HG02938 (cell line): ENCODE data around the gene TMEM109.

Experiments
- ATAC-seq: cut with Tn5 transposase; IDR thresholded peaks from one replicate; pipeline ENCODE4 v1.9.1; 2021; ENCODE audit warnings: mild to moderate bottlenecking, moderate library complexity; ENCODE audit not compliant: unreplicated experiment

Gene TMEM109

GRCh38 chr11:60924906-60925853 is 11.2 kb downstream of the TMEM109 start:
- ATAC-seq, result no peak

- ATAC-seq, result no peak
Measured at GRCh38 chr11:60925868-60926267, 11.9 kb downstream of the TMEM109 start.

- no peak for ATAC-seq
Measured at GRCh38 chr11:60926500-60926899, 12.5 kb downstream of the TMEM109 start.

GRCh38 chr11:60927061-60927592 is 13.2 kb downstream of the TMEM109 start:
- ATAC-seq, result no peak

- no peak for ATAC-seq
Measured at GRCh38 chr11:60927600-60927999, 13.6 kb downstream of the TMEM109 start.

DNA sequence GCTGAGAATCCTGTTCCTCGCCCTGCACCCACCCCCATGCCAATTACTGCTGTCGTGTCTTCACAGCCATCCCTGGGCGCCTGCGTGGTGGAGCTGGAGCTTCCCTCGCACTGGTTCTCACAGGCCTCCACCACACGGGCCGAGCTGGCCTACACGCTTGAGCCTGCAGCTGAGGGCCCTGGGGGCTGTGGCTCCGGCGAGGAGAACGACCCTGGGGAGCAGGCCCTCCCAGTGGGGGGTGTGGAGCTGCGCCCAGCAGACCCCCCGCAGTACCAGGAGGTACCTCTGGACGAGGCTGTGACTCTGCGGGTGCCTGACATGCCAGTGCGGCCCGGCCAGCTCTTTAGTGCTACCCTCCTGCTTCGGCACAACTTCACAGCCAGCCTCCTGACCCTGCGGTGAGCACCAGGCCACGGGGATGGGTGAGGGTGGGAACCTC is 14.6 kb downstream of the TMEM109 start:
- ATAC-seq, result no peak

DNA sequence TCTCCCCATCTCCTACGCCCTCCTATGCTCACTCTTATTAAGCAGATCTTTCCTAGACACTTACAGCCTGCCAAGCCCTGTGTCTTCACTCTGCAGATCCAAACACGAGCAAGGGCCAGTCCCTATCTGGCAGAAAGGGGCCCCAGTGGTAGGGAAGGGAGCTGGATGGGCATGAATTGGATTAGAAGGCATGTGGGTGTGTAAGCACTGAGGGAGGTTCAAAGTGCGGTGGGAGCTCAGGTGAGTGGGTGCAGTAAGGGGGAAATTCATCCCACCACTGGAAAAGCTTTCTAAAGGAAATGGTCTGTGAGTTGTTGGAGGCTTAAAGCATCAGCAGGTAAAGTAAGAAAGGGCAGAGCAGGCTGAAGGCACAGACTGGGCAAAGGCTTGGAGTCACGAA is 15.8 kb downstream of the TMEM109 start:
- no peak for ATAC-seq

GRCh38 chr11:60930394-60930793 is 16.4 kb downstream of the TMEM109 start:
- ATAC-seq, result no peak

DNA sequence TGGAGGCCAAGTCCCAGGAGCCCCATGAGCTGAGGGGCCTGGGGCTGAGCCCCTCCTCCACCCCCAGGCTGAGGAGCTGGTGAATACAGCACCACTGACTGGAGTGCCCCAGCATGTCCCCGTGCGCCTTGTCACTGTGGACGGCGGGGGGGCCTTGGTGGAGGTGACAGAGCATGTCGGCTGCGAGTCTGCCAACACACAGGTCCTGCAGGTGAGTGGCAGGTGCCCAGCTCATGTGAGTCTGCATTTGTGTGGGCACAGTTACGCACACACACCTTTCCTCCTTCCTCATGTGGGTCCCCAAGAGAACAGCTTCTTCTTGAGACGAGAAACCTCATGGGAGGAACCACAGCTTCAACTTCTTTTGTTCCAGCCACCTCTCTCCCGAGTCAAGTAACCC is 18.0 kb downstream of the TMEM109 start:
- no peak for ATAC-seq

DNA sequence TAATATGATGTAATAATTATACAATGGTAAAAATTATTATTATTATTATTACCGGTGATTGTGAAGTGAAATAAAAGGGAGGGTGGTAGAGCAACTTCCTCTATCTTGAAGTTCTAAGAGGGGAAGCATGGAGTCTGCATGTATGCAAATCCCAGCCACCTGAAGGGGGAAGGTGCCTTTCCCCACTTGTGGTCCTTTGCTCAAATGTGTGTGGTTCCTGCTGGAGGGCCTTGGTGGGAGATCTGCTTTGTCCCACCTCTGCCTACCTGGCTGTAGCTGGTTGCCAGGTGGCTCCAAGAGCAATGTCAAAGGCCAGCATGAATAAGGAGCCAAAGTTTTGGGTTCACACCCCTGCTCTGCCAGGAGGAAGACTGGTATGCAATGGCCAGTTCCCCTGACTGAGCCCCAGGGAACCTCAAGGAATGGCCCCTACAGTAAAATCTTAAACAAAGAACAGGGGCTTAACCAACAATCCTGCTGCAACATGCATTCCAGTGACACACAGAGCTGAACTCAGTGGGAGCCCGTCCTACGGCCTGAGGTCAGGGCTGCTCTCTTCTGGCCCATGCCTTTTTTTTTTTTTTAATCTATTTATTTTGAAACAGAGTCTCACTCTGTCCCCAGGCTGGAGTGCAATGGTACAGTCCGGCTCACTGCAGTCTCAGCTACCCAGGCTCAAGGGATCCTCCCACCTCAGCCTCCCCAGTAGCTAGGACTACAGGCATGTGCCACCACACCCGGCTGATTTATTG is 18.8 kb downstream of the TMEM109 start:
- no peak for ATAC-seq

DNA sequence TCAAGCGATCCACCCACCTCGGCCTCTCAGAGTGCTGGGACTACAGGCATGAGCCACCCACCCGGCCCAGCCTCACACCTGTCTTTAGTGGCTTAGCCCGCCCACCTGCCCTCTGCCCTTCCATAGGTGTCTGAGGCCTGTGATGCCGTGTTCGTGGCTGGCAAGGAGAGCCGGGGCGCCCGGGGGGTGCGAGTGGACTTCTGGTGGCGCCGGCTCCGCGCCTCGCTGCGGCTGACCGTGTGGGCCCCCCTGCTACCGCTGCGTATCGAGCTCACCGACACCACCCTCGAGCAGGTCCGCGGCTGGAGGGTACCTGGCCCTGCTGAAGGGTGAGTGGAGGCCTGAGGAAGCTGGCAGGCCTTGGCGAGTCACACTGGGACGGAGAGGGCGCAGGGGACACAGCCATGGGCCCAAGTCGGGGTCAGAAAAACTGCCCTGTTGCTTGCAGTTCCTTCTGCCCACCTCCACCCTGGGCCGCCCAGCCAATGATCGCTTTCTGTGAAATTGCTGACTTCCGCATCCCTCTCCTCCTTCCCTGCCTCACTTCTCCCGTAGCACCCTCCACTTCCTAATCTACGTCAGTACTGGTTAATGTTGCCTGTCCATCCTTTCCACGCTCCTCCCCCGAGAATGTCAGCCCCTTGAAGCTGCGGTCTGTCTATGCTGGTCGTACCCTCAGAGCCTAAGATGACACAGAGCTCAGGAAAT is 19.6 kb downstream of the TMEM109 start:
- ATAC-seq, result no peak

GRCh38 chr11:60934124-60934789 is 20.3 kb downstream of the TMEM109 start:
- no peak for ATAC-seq

DNA sequence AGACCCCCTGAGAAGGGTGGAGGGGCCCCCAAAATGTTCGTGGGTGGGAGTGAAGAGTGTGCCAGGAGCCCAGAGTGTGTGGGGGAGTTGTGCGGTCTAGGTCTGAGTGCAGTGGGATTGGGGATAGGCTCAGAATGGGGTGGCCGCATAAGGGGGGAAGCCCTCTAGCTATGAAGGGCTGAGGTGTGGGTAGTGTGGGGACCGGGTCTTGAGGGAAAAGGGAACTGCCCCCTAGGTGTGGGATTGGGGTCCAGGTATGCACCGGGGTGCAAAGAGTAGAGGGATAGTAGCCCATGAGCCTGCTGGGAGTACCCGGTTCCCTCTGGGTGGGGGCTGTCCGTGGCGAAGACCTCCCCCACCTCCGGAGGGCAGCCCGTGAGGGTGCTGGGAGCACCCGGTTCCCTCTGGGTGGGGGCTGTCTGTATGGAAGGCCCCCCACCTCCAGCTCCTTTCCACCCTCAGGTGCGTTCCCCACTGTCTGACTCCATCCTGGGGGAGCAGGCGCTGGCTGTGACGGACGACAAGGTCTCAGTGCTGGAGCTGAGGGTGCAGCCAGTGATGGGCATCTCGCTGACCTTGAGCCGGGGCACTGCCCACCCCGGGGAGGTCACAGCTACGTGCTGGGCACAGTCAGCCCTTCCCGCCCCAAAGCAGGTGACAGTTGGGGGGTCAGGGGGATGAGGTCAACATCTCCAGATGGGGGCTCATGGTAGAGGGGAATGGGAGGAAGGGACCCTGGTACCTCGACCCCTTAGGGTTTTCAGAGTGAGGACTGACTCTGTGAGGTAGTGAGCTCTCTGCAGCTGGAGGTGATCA is 21.0 kb downstream of the TMEM109 start:
- no peak for ATAC-seq

GRCh38 chr11:60935676-60936442 is 21.9 kb downstream of the TMEM109 start:
- no peak for ATAC-seq

DNA sequence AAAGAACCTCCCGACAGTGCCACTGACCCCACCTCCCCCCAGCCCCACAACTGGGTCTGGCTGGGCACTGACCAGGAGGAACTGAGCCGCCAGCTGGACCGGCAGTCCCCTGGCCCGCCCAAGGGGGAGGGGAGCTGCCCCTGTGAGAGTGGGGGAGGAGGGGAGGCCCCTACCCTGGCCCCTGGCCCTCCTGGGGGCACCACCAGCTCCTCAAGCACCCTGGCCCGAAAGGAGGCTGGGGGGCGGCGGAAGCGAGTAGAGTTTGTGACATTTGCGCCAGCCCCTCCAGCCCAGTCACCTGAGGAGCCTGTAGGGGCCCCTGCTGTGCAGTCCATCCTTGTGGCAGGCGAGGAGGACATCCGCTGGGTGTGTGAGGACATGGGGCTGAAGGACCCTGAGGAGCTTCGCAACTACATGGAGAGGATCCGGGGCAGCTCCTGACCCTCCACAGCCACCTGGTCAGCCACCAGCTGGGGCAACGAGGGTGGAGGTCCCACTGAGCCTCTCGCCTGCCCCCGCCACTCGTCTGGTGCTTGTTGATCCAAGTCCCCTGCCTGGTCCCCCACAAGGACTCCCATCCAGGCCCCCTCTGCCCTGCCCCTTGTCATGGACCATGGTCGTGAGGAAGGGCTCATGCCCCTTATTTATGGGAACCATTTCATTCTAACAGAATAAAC is 22.6 kb downstream of the TMEM109 start:
- ATAC-seq, result no peak

GRCh38 chr11:60937144-60937527 is 23.2 kb downstream of the TMEM109 start:
- ATAC-seq, result no peak

GRCh38 chr11:60937811-60938210 is 23.9 kb downstream of the TMEM109 start:
- no peak for ATAC-seq

- ATAC-seq, result no peak
Measured at GRCh38 chr11:60938500-60938899, 24.5 kb downstream of the TMEM109 start.
